Measurements from ENCODE around the gene RGL3. TPM values are rescaled to one million over a fixed set of nuclear protein-coding genes. Genes with fewer than 3 reads are reported as not detected.

The RGL3 gene
- total and polyA plus RNA-seq, 2 of the 4 experiments (the other 2 are of a cell fraction) = 0.18 to 0.62 TPM

- Histone ChIP-seq H2AFZ (replicated peaks; ENCODE audit: low read length, poor library complexity) (no peak overlapping the region), H3K36me3 (ENCODE audit: control insufficient read depth, insufficient read depth, low read length) (peaks cover 30% of the 10 kb centered on the region), H3K9me1 (ENCODE audit: insufficient read depth, low read length) (no peaks in the 10 kb centered on the region), H2BK15ac (ENCODE audit: low read depth, low read length) (no peak overlapping the region), H3K27ac (ENCODE audit: insufficient read depth, low read length) (no peak overlapping the region), H2AK5ac (ENCODE audit: low read depth, low read length) (no peak overlapping the region), H2AK9ac (replicated peaks; ENCODE audit: low read depth, low read length, poor library complexity) (peak overlapping the region; percentile 50), H2BK5ac (ENCODE audit: low read depth, low read length, poor library complexity, severe bottlenecking) (no peak overlapping the region), H2BK120ac (ENCODE audit: low read depth, low read length) (no peak overlapping the region), H3K4me3 (ENCODE audit: insufficient read depth, low read depth, low read length) (no peak overlapping the region), H3K56ac (ENCODE audit: extremely low read depth, insufficient read depth, low read length) (no peak overlapping the region), H3K14ac (replicated peaks; ENCODE audit: low read depth, low read length) (no peak overlapping the region), H3K9me3 (ENCODE audit: control insufficient read depth, insufficient read depth, low read length) (no peaks in the 10 kb centered on the region), H4K91ac (ENCODE audit: insufficient read depth, low read depth, low read length) (no peak overlapping the region), H3K9ac (ENCODE audit: low read depth, low read length) (no peak overlapping the region), H3K79me1 (ENCODE audit: low read depth in 1 of 2, low read length in 2 of 2) (no peaks in the 10 kb centered on the region), H3K18ac (ENCODE audit: low read depth, low read length) (no peak overlapping the region), H3K4me1 (ENCODE audit: control insufficient read depth, insufficient read depth, low read length) (no peaks in the 10 kb centered on the region; the same call in 1 of the 2 replicates), H3K4ac (ENCODE audit: low read depth, low read length) (no peak overlapping the region), H4K5ac (ENCODE audit: low read depth, low read length) (no peak overlapping the region), H3K4me2 (ENCODE audit: low read depth, low read length) (no peak overlapping the region), H3K23ac (ENCODE audit: low read depth, low read length) (no peak overlapping the region), H2BK20ac (ENCODE audit: low read depth, low read length) (no peak overlapping the region), H4K20me1 (ENCODE audit: insufficient read depth, low read length) (no peaks in the 10 kb centered on the region), H4K8ac (ENCODE audit: low read depth in 2 of 2, low read length in 2 of 2) (no peak overlapping the region), H3K27me3 (ENCODE audit: control insufficient read depth, insufficient read depth, low read length) (no peaks in the 10 kb centered on the region)
- TF ChIP-seq FOS (IDR thresholded peaks at IDR 0.05; ENCODE audit: low read depth, low read length) = no peak
- TF ChIP-seq CTCF (conservative IDR thresholded peaks at IDR 0.05; ENCODE audit: low read depth, low read length) = no peak
- TF ChIP-seq RCOR1 (IDR thresholded peaks at IDR 0.05; ENCODE audit: insufficient replicate concordance, low read length) = no peak
- TF ChIP-seq BHLHE40 (IDR thresholded peaks at IDR 0.05; ENCODE audit: low read depth, low read length) = no peak
- no peak for TF ChIP-seq NFE2L2 (IDR thresholded peaks at IDR 0.05; ENCODE audit: low read depth, low read length)
- TF ChIP-seq MAZ (IDR thresholded peaks at IDR 0.05; ENCODE audit: borderline replicate concordance, low read depth, low read length) = no peak
- no peak for TF ChIP-seq SMC3 (IDR thresholded peaks at IDR 0.05; ENCODE audit: low read depth, low read length)
- TF ChIP-seq MXI1 (IDR thresholded peaks at IDR 0.05; ENCODE audit: borderline replicate concordance, low read depth, low read length) = no peak
- no peak for TF ChIP-seq USF2 (IDR thresholded peaks at IDR 0.05; ENCODE audit: low read depth, low read length)
- no peak for TF ChIP-seq CHD1 (IDR thresholded peaks at IDR 0.05; ENCODE audit: low read depth, low read length)
- CTCF ChIA-PET = interaction anchor here (0.8 kb wide), 1 partner anchor 8 kb away, joined by 7 read pairs; no protein-coding TSS in a partner anchor
- intact Hi-C loops (cut with micrococcal nuclease) = no loop called here
- in situ Hi-C loops (cut with MboI; ENCODE audit: low sequenced_read_pairs) = no loop called here
- no peak for DNase-seq
- dilution Hi-C loops (cut with HindIII; ENCODE audit: low sequenced_read_pairs, unreplicated experiment) = no loop called here
- no peak for ATAC-seq (ENCODE audit: low read depth)
- WGBS, 2 experiments (ENCODE audit: extremely low coverage in 2 of 2, insufficient read length in 1 of 2) = no CpG with 5 or more reads among the region's 13 CpGs
- POLR2A ChIA-PET (ENCODE audit: unreplicated experiment) = interaction anchor here (0.6 kb wide), 2 partner anchors 8 to 566 kb away, joined by 3 read pairs; no protein-coding TSS in a partner anchor
- no TSS peak for BruUV-seq (replicated peaks)
Measured at GRCh38 chr19:11451327-11451870, 32.3 kb upstream of the RGL3 start.

All from IMR-90 (cell line).